ENCODE data around the gene USF3. TPM values are rescaled to one million over a fixed set of nuclear protein-coding genes. Genes with fewer than 3 reads are reported as not detected.
A peak's percentile ranks its signal among the peaks of the same experiment; 100 is the strongest.

USF3 gene
- total RNA-seq, 2 donors from 2014 or later: 15.5 to 17.6 TPM

DNA sequence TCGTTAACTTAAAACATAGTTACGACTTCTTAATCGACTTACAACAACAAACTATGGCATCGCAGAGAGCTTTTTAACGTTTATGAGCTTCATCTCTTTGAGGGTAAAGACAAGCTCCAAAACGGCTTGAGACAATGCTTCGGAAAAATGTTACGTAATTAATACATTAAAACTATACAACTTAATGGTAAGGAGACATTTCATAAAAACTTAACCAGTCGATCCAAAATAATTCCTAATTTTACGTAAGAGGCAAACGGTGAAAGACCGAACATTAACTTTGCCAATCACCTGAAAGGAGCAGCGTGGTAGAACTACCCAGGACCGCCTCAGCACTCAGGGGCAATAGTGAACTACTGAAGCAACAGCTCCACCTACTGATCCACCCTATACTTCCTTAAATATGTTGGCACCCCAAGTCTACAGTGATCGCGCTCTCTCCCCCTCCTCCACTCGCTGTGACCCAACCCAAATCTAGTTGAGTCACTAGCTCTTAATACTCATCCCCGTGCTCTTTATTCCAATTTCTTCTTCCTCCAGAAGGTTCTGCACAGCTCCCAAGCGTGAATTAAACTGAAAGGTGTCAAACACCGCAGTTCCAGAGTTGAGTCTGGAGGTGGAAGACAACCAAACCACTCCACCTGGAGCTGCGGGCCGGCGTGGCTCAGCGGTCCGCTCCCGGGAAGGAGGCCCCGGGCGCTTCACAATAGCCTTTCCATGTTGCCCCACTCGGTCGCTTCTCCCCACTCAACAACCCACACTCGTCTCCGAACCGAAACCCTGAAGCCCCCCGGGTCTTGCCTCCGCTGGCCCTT is 48.7 kb upstream of the USF3 start:
- peaks cover 9% of the 10 kb centered on the region for H3K4me1 ChIP-seq (ENCODE audit: control insufficient read depth, insufficient read depth, low read length)
- H3K36me3 ChIP-seq (ENCODE audit: control insufficient read depth, insufficient read depth, low read length): no peaks in the 10 kb centered on the region
- peak overlapping the region; percentile 99 for H3K27ac Mint-ChIP-seq
- no peaks in the 10 kb centered on the region for H3K9me3 Mint-ChIP-seq
- H3K4me1 Mint-ChIP-seq: peaks cover 36% of the 10 kb centered on the region
- no peaks in the 10 kb centered on the region for H3K36me3 Mint-ChIP-seq (ENCODE audit: low read depth)
- WGBS, 2 experiments (ENCODE audit: insufficient coverage in 1 of 2, insufficient read length in 1 of 2): 0 to 1% methylated on average over 15 to 34 of the region's 35 CpGs
- H3K9ac ChIP-seq (ENCODE audit: extremely low read depth, low read length, poor library complexity, severe bottlenecking): peak overlapping the region; percentile 96
- H3K27me3 Mint-ChIP-seq (ENCODE audit: insufficient read depth): no peaks in the 10 kb centered on the region
- no peaks in the 10 kb centered on the region for H3K27me3 ChIP-seq (ENCODE audit: control insufficient read depth, insufficient read depth, low read length, poor library complexity, severe bottlenecking)
- peak; percentile 85 for DNase-seq
- peak overlapping the region; percentile 97 for H3K4me3 ChIP-seq (ENCODE audit: low read length)
- H3K27ac ChIP-seq (ENCODE audit: low read depth, low read length): peak overlapping the region; percentile 100
- TF ChIP-seq CTCF (conservative IDR thresholded peaks at IDR 0.05): peak; percentile 73
- H3K9me3 ChIP-seq (ENCODE audit: control insufficient read depth, low read length): no peaks in the 10 kb centered on the region
- H3K4me3 Mint-ChIP-seq: peak overlapping the region; percentile 97

DNA sequence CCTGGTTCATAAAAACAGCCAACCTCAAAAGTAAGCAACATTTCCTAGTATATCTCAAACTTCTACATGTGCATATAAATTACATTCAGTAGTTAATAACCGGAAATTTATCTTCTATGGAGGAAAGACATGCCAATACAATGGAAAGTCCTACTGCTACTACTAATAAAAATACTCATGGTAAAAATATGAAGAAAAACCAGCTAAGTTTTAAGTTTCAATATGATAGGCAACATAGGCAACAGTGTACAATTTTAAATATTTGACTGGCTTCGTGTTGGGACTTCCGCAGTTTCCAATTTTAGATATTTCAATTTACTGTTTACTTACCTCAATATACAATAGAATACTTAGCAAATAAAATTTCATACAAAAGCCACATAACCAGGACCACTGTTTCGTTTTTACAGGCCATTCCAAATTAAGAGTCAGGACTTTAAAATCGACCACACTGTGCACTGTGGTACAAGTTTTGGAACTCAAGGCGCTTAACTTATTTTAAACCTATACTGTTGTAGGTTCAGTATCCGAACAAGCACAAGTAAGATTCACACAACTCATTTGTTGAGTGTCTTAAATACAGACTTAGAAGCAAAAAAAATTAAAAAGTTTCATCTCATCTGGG is 46.7 kb upstream of the USF3 start:
- TF ChIP-seq CTCF (conservative IDR thresholded peaks at IDR 0.05): no peak
- H3K4me1 ChIP-seq (ENCODE audit: control insufficient read depth, insufficient read depth, low read length): peaks cover 6% of the 10 kb centered on the region
- peaks cover 24% of the 10 kb centered on the region for H3K4me1 Mint-ChIP-seq
- H3K36me3 Mint-ChIP-seq (ENCODE audit: low read depth): no peaks in the 10 kb centered on the region
- H3K4me3 ChIP-seq (ENCODE audit: low read length): peak overlapping the region; percentile 97
- H3K9ac ChIP-seq (ENCODE audit: extremely low read depth, low read length, poor library complexity, severe bottlenecking): no peak overlapping the region
- H3K27me3 Mint-ChIP-seq (ENCODE audit: insufficient read depth): no peaks in the 10 kb centered on the region
- no peaks in the 10 kb centered on the region for H3K36me3 ChIP-seq (ENCODE audit: control insufficient read depth, insufficient read depth, low read length)
- no peak overlapping the region for H3K27ac Mint-ChIP-seq
- H3K9me3 Mint-ChIP-seq: no peaks in the 10 kb centered on the region
- WGBS, 2 experiments (ENCODE audit: insufficient coverage in 1 of 2, insufficient read length in 1 of 2): 88 to 91% methylated on average over 4 to 7 of the region's 7 CpGs
- H3K27ac ChIP-seq (ENCODE audit: low read depth, low read length): no peak overlapping the region
- H3K9me3 ChIP-seq (ENCODE audit: control insufficient read depth, low read length): no peaks in the 10 kb centered on the region
- peak overlapping the region; percentile 97 for H3K4me3 Mint-ChIP-seq
- DNase-seq: no peak
- no peaks in the 10 kb centered on the region for H3K27me3 ChIP-seq (ENCODE audit: control insufficient read depth, insufficient read depth, low read length, poor library complexity, severe bottlenecking)

DNA sequence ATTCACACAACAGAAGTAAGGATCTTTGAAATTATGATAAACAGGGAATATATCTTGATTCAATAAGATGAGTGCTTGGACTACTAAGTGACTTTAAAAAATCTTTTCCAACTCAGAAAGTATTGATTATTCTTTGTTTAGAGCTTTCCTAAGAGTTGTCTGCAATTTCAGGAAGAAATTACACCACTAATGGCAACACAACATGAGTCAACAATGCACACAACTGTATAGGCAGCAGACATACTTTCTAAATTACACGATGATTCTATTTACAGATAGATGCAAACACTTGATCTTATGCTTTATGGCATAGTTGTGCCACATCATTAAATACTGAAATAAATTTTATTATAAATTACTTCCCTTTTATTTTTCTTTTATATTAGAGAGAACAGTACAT is 45.2 kb upstream of the USF3 start:
- peaks cover 6% of the 10 kb centered on the region for H3K4me1 ChIP-seq (ENCODE audit: control insufficient read depth, insufficient read depth, low read length)
- DNase-seq: no peak
- H3K27ac Mint-ChIP-seq: no peak overlapping the region
- WGBS, 2 experiments (ENCODE audit: insufficient coverage in 1 of 2, insufficient read length in 1 of 2): 86% methylated on average over 1 of the region's 1 CpG; no CpG with 5 or more reads in 1 of the 2 experiments
- no peak overlapping the region for H3K27ac ChIP-seq (ENCODE audit: low read depth, low read length)
- TF ChIP-seq CTCF (conservative IDR thresholded peaks at IDR 0.05): no peak
- no peaks in the 10 kb centered on the region for H3K27me3 ChIP-seq (ENCODE audit: control insufficient read depth, insufficient read depth, low read length, poor library complexity, severe bottlenecking)
- peaks cover 28% of the 10 kb centered on the region for H3K4me1 Mint-ChIP-seq
- no peak overlapping the region for H3K4me3 Mint-ChIP-seq
- no peaks in the 10 kb centered on the region for H3K27me3 Mint-ChIP-seq (ENCODE audit: insufficient read depth)
- no peaks in the 10 kb centered on the region for H3K36me3 ChIP-seq (ENCODE audit: control insufficient read depth, insufficient read depth, low read length)
- H3K9me3 ChIP-seq (ENCODE audit: control insufficient read depth, low read length): no peaks in the 10 kb centered on the region
- H3K9me3 Mint-ChIP-seq: no peaks in the 10 kb centered on the region
- H3K4me3 ChIP-seq (ENCODE audit: low read length): no peak overlapping the region
- H3K9ac ChIP-seq (ENCODE audit: extremely low read depth, low read length, poor library complexity, severe bottlenecking): no peak overlapping the region
- H3K36me3 Mint-ChIP-seq (ENCODE audit: low read depth): no peaks in the 10 kb centered on the region

All from endodermal cell (in vitro differentiated cells).